Posterior vena cava (tissue), 2 donors: ENCODE results near the gene CACNA1C. TPM values are rescaled to one million over a fixed set of nuclear protein-coding genes. Genes with fewer than 3 reads are reported as not detected.

Experiments
- DNase-seq: peaks from one replicate; pipeline ENCODE4 v3.0.0-alpha.2; 2020; ENCODE audit warnings: low spot score
- intact Hi-C, 2 donors: fragments of 100-400 bp; cut with DNase I; formaldehyde crosslinking; loops; one replicate each; pipeline versions ENCODE4 v1.14.1 to v1.14.2; 2022 to 2023
- total RNA-seq, 2 donors: library from RNA; stranded (reverse); fragmentation: NEBNext Ultra II Directional; extraction: Animal tissue kit (Norgen Biotek cat#: 25700); gene quantifications; one replicate each; pipeline ENCODE4 v1.2.1, GENCODE V29; 2021
- donor health status: DM: yes; HTN: yes; CAD: no.
- donor health status: DM: yes; HTN: yes; CAD: no.

CACNA1C gene
- total RNA-seq, 2 donors from 2014 or later, result 71.3 to 71.8 TPM

- DNase-seq, result no peak
- intact Hi-C loops, result no loop called here
Observed at GRCh38 chr12:2503762-2504161, 451.0 kb downstream of the CACNA1C start.

- DNase-seq, result no peak
- intact Hi-C loops, result no loop called here
Observed at GRCh38 chr12:2504577-2504976, 451.8 kb downstream of the CACNA1C start.

- intact Hi-C loops, result no loop called here
- no peak for DNase-seq
Observed at GRCh38 chr12:2507814-2508213, 455.0 kb downstream of the CACNA1C start.

GRCh38 chr12:2509137-2509536 is 456.4 kb downstream of the CACNA1C start:
- no peak for DNase-seq
- intact Hi-C loops, result no loop called here

GRCh38 chr12:2510045-2510444 is 457.3 kb downstream of the CACNA1C start:
- intact Hi-C loops, result no loop called here
- no peak for DNase-seq

GRCh38 chr12:2513141-2514037 is 460.6 kb downstream of the CACNA1C start:
- DNase-seq, result no peak
- intact Hi-C loops, result no loop called here

GRCh38 chr12:2514038-2514340 is 461.2 kb downstream of the CACNA1C start:
- no peak for DNase-seq
- intact Hi-C loops, result no loop called here

GRCh38 chr12:2520722-2521246 is 468.0 kb downstream of the CACNA1C start:
- intact Hi-C loops, result no loop called here
- no peak for DNase-seq

- peak; percentile 64 for DNase-seq
- intact Hi-C loops, result no loop called here
Observed at GRCh38 chr12:2523317-2523716, 470.5 kb downstream of the CACNA1C start.

- intact Hi-C loops, result no loop called here
- no peak for DNase-seq
Observed at GRCh38 chr12:2523844-2524243, 471.1 kb downstream of the CACNA1C start.

GRCh38 chr12:2526371-2526770 is 473.6 kb downstream of the CACNA1C start:
- DNase-seq, result no peak
- intact Hi-C loops, result no loop called here

- intact Hi-C loops, result no loop called here
- DNase-seq, result no peak
Observed at GRCh38 chr12:2528001-2528400, 475.2 kb downstream of the CACNA1C start.

GRCh38 chr12:2529807-2530206 is 477.0 kb downstream of the CACNA1C start:
- intact Hi-C loops, result no loop called here
- DNase-seq, result no peak

GRCh38 chr12:2531371-2531770 is 478.6 kb downstream of the CACNA1C start:
- peak; percentile 25 for DNase-seq
- intact Hi-C loops, result no loop called here

GRCh38 chr12:2533036-2533435 is 480.2 kb downstream of the CACNA1C start:
- DNase-seq, result no peak

GRCh38 chr12:2535583-2536204 is 482.9 kb downstream of the CACNA1C start:
- intact Hi-C loops, result no loop called here
- no peak for DNase-seq

More at GRCh38 chr12:2533036-2533435, 480.2 kb downstream of the CACNA1C start:
- intact Hi-C loops, result no loop called here

GRCh38 chr12:2536724-2537123 is 483.9 kb downstream of the CACNA1C start:
- DNase-seq, result no peak
- intact Hi-C loops, result no loop called here

- DNase-seq, result no peak
- intact Hi-C loops, result no loop called here
Observed at GRCh38 chr12:2537868-2538541, 485.2 kb downstream of the CACNA1C start.

GRCh38 chr12:2539938-2540337 is 487.2 kb downstream of the CACNA1C start:
- DNase-seq, result no peak
- intact Hi-C loops, result no loop called here

- intact Hi-C loops, result no loop called here
- no peak for DNase-seq
Observed at GRCh38 chr12:2540535-2540941, 487.8 kb downstream of the CACNA1C start.
